ENCODE results near the gene ASPDH. TPM values are rescaled to one million over a fixed set of nuclear protein-coding genes. Genes with fewer than 3 reads are reported as not detected.

ASPDH gene
- polyA plus RNA-seq, 1 donor (not counting 4 experiments of a cell fraction or from before 2014, with no cell fraction given): not detected

DNA sequence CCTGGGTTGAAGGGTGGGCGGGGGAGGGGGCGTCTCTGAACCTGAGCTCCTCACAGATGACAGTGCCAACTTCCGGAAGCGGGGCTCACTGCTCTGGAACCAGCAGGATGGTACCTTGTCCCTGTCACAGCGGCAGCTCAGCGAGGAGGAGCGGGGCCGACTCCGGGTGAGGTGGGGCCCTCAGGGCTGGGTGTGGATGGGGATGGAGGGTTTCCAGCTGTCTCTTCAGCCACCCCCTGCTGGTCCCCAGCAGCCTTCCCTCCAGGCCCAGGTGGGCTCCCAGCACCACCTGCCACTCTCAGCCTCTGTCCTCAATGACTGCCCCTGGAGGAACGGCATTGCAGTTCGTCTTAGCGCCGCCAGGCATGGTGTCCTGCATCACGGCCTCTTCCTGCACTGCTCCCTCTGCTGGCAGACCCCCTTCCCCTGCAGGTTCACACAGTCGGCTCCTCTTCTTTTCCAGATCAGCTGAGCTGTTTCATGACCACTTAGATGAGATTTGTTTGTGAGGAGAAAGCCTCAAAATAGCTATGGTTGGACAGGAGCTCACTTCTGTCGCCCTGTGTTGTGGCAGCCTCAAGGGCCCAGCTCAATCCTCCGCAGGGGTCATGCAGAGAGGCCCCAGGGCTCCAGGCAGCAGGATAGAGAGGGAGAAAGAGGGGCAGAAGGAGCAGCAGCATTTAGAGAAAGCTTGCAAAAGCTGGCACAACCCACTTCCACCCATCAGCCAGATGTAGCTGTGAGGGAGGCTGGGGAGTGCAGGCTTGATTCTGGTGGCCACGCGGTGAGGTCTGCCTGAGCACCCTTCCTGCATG, 34.6 kb downstream of the ASPDH start:
- TF ChIP-seq EZH2 (IDR thresholded peaks at IDR 0.05; ENCODE audit: low read length): no peak
- TF ChIP-seq, protein P1, sequence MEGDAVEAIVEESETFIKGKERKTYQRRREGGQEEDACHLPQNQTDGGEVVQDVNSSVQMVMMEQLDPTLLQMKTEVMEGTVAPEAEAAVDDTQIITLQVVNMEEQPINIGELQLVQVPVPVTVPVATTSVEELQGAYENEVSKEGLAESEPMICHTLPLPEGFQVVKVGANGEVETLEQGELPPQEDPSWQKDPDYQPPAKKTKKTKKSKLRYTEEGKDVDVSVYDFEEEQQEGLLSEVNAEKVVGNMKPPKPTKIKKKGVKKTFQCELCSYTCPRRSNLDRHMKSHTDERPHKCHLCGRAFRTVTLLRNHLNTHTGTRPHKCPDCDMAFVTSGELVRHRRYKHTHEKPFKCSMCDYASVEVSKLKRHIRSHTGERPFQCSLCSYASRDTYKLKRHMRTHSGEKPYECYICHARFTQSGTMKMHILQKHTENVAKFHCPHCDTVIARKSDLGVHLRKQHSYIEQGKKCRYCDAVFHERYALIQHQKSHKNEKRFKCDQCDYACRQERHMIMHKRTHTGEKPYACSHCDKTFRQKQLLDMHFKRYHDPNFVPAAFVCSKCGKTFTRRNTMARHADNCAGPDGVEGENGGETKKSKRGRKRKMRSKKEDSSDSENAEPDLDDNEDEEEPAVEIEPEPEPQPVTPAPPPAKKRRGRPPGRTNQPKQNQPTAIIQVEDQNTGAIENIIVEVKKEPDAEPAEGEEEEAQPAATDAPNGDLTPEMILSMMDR (optimal IDR thresholded peaks at IDR 0.05 in 1 of 3, IDR thresholded peaks at IDR 0.05 in 1 of 3, conservative IDR thresholded peaks at IDR 0.05 in 1 of 3; ENCODE audit: extremely low read depth in 1 of 3, insufficient read depth in 2 of 3, low read length in 3 of 3): peak; percentile 43 to 70 (median 55)
- peaks cover 19% of the 10 kb centered on the region for H3K79me2 ChIP-seq (ENCODE audit: control insufficient read depth, insufficient read depth, low read length)
- H3K9ac ChIP-seq (ENCODE audit: control insufficient read depth, extremely low read depth, insufficient read depth, low read length): no peak overlapping the region
- H2AFZ ChIP-seq (ENCODE audit: control insufficient read depth, low read length): no peak overlapping the region
- H3K4me3 ChIP-seq (ENCODE audit: control insufficient read depth in 2 of 3, extremely low read depth in 1 of 3, insufficient read depth in 2 of 3, low read depth in 1 of 3, low read length in 3 of 3): no peak overlapping the region
- FAIRE-seq: no peak
- dilution Hi-C loops (cut with MboI; ENCODE audit: extremely low pct_ligation_motif_present, low sequenced_read_pairs): no loop called here
- peaks cover 6% of the 10 kb centered on the region for H4K20me1 ChIP-seq (ENCODE audit: control insufficient read depth, extremely low read depth, insufficient read depth, low read length)
- no peak overlapping the region for H3K4me2 ChIP-seq (ENCODE audit: control insufficient read depth, extremely low read depth, insufficient read depth, low read depth, low read length)
- no peaks in the 10 kb centered on the region for H3K9me3 ChIP-seq (ENCODE audit: control insufficient read depth, low read depth, low read length)
- H3K27ac ChIP-seq (ENCODE audit: control insufficient read depth, insufficient read depth, low read length): no peak overlapping the region
- H3K9me1 ChIP-seq (ENCODE audit: control insufficient read depth, extremely low read depth, insufficient read depth, low read length): peaks cover 2% of the 10 kb centered on the region
- H3K4me1 ChIP-seq (ENCODE audit: control insufficient read depth, extremely low read depth, insufficient read depth, low read length): peaks cover 6% of the 10 kb centered on the region
- no peaks in the 10 kb centered on the region for H3K27me3 ChIP-seq (ENCODE audit: control insufficient read depth, extremely low read depth, insufficient read depth, low read length)
- H3K36me3 ChIP-seq (ENCODE audit: control insufficient read depth in 2 of 2, extremely low read depth in 1 of 2, insufficient read depth in 2 of 2, low read length in 2 of 2): peaks cover 7 to 23% of the 10 kb centered on the region in 2 experiments
- no peak for DNase-seq (ENCODE audit: low read depth, low spot score)

DNA sequence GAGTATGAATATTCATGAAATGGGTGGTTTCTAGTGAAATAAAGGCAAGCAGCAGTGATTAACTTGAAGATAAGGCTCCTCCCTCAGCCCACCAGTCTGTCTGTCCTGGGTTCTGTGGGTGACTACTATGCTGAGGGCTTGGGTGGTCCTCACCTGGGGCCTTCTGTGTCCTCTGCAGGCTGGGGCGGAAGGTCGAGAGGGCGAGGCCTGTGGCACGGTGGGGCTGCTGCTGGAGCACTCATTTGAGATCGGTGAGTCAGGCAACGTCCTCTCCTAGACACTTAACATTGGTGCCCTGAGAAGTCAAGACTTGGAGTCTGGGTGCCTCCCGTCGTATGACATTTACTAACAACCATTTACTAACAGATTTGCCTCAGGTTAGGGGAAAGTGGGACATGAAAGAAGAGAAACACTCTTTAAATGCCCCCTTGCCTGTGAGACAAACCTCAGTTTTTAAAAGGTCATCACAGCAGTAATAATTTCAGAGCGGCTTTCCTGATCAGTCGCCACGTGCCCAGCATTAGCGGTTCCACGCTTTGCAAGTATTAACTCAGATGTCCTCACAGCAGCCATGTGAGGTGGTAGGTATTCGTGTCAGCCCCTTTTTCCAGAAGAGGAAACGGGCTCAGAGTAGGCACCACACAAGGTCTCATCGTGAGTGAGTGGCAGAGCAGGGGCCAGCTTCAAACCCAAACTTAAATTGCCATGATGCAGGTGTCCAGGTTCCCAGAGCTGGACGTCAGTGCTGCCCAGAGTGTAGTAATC, 35.8 kb downstream of the ASPDH start:
- dilution Hi-C loops (cut with MboI; ENCODE audit: extremely low pct_ligation_motif_present, low sequenced_read_pairs): no loop called here
- Histone ChIP-seq H3K36me3 (ENCODE audit: control insufficient read depth in 2 of 2, extremely low read depth in 1 of 2, insufficient read depth in 2 of 2, low read length in 2 of 2) (peaks cover 7 to 19% of the 10 kb centered on the region in 2 experiments), H3K4me3 (ENCODE audit: control insufficient read depth in 2 of 3, extremely low read depth in 1 of 3, insufficient read depth in 2 of 3, low read depth in 1 of 3, low read length in 3 of 3) (peak overlapping the region in 1 of 3 experiments; percentile 93)

More for the DNA sequence above, 35.8 kb downstream of the ASPDH start:
- H2AFZ ChIP-seq (ENCODE audit: control insufficient read depth, low read length): no peak overlapping the region
- DNase-seq (ENCODE audit: low read depth, low spot score): no peak
- peaks cover 6% of the 10 kb centered on the region for H3K4me1 ChIP-seq (ENCODE audit: control insufficient read depth, extremely low read depth, insufficient read depth, low read length)
- H3K9me1 ChIP-seq (ENCODE audit: control insufficient read depth, extremely low read depth, insufficient read depth, low read length): peaks cover 2% of the 10 kb centered on the region
- no peak for TF ChIP-seq EZH2 (IDR thresholded peaks at IDR 0.05; ENCODE audit: low read length)
- TF ChIP-seq, protein P1 (optimal IDR thresholded peaks at IDR 0.05 in 1 of 3, IDR thresholded peaks at IDR 0.05 in 1 of 3, conservative IDR thresholded peaks at IDR 0.05 in 1 of 3; ENCODE audit: extremely low read depth in 1 of 3, insufficient read depth in 2 of 3, low read length in 3 of 3): no peak
- H4K20me1 ChIP-seq (ENCODE audit: control insufficient read depth, extremely low read depth, insufficient read depth, low read length): peaks cover 6% of the 10 kb centered on the region
- peak overlapping the region; percentile 74 for H3K4me2 ChIP-seq (ENCODE audit: control insufficient read depth, extremely low read depth, insufficient read depth, low read depth, low read length)
- H3K79me2 ChIP-seq (ENCODE audit: control insufficient read depth, insufficient read depth, low read length): peaks cover 19% of the 10 kb centered on the region
- no peaks in the 10 kb centered on the region for H3K9me3 ChIP-seq (ENCODE audit: control insufficient read depth, low read depth, low read length)
- FAIRE-seq: no peak
- H3K27me3 ChIP-seq (ENCODE audit: control insufficient read depth, extremely low read depth, insufficient read depth, low read length): no peaks in the 10 kb centered on the region
- H3K27ac ChIP-seq (ENCODE audit: control insufficient read depth, insufficient read depth, low read length): no peak overlapping the region
- H3K9ac ChIP-seq (ENCODE audit: control insufficient read depth, extremely low read depth, insufficient read depth, low read length): no peak overlapping the region

Measured in keratinocyte (primary cell).